Measurements from ENCODE around the gene WFDC11.

DNA sequence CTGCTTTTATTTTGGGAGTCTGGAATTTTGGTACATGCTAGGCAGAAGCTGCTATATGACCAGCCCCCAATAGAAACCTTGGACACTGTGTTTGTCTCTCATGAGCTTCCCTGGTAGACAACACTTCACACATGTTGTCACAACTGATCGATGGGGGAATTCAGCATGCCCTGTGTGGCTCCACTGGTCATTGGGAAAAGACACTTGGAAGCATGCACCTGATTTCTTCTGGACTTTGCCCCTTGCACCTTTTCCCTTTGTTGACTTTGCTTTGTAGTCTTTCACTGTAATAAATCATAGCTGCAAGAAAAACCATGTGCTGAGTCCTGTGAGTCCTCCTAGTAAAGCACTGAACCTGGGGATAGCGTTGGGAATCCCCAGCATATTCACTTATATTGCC is 48.4 kb downstream of the WFDC11 start:
- TF ChIP-seq, protein P1, sequence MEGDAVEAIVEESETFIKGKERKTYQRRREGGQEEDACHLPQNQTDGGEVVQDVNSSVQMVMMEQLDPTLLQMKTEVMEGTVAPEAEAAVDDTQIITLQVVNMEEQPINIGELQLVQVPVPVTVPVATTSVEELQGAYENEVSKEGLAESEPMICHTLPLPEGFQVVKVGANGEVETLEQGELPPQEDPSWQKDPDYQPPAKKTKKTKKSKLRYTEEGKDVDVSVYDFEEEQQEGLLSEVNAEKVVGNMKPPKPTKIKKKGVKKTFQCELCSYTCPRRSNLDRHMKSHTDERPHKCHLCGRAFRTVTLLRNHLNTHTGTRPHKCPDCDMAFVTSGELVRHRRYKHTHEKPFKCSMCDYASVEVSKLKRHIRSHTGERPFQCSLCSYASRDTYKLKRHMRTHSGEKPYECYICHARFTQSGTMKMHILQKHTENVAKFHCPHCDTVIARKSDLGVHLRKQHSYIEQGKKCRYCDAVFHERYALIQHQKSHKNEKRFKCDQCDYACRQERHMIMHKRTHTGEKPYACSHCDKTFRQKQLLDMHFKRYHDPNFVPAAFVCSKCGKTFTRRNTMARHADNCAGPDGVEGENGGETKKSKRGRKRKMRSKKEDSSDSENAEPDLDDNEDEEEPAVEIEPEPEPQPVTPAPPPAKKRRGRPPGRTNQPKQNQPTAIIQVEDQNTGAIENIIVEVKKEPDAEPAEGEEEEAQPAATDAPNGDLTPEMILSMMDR (IDR thresholded peaks at IDR 0.05; ENCODE audit: borderline replicate concordance, extremely low read depth, low read length, poor library complexity, severe bottlenecking): no peak
- no peak for TF ChIP-seq EZH2 (IDR thresholded peaks at IDR 0.05; ENCODE audit: borderline replicate concordance, low read depth, low read length, severe bottlenecking)
